GM15510 (cell line): Measurements from ENCODE around the gene HMX3.

Experiments used
- POLR2A ChIP-seq: IDR thresholded peaks from 3 replicates; pipeline ENCODE4 v1.6.1; 2011; ENCODE audit warnings: borderline replicate concordance; ENCODE audit not compliant: insufficient read length; ENCODE audit errors: extremely low read depth

HMX3 gene

DNA sequence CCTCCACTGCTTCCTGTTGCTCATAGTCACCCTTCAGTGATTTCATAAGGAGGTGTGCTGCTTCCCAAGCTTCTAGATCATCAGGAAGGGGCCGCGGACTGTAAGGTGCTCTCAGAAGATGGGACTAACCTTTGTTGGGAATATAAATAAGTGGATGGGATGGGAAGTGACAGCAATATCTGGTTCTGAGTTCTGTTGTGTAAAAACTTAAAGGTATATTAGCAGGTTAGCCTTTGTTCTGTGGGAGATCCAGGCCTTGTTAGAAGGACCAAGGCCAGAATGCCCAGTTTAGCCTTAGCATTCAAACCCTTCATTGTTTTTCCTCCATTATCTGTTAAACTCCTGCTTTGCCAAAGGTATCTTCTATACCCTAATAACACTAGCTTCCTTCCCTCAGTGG lies 30.8 kb downstream of the HMX3 start:
- no peak for TF ChIP-seq POLR2A

DNA sequence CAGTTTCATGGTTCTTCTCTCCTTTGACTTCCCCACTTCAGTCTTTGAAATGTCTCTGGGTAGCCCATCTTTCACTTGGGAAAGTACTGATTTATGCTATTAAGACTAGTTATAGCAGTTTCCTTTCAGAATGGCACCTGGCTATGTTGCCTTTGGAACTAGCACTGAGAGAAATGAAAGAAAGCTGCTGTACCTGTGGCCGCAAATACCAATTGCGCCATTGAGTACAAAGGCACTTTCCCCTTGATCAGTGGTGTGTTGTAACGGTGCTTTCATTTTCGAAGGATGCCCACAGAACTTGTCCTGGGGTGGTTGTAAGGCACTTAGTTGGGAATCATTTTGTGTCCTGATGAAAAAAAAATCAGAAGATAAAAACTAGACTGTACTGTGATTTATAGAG lies 35.2 kb downstream of the HMX3 start:
- no peak for TF ChIP-seq POLR2A

DNA sequence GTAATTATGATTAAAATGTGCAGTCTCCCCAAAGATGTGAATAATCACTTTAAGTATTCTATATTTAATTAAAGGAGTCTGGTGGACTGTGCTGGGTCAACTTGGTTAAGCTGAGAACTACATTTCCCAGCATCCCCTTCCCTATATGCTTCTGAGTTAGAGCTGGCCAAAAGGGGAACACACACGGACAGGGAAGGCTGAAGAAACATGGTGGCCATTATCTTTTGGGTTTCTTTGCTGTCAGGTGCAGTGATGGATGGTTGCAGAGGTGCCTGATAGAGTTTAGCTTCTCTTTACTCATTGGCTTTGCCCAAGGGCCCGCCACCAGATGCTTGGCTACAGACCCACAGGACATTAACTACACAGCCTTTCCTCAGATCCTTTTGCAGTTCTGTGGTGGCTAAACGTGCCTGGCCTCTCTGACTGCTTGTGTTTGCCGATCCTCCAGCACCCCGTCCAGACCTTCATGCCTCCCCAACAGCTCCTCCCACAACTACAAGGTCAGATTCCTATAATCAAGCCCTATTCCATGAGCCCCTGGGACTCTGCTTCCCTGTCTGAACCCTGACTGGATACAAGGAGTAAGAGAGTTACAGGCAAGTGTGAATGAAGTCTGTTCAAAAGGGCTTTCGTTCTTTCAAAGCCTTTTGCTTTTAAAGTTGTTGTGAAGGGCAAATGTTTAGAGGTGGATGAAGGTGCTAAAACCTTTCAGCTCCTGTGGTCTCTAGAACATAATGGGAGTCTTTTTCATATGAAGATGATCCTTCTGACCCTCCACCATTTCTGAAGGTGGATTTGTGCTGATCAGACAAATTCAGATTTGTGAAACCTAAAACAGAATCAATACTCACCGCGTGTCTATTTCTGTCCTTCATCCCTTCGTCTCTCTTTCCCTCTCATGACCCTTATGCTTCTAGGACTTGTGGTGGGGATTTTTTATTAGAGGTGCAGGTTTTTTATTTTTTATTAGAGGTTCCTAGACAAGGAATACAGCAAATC lies 39.9 kb downstream of the HMX3 start:
- TF ChIP-seq POLR2A: no peak

DNA sequence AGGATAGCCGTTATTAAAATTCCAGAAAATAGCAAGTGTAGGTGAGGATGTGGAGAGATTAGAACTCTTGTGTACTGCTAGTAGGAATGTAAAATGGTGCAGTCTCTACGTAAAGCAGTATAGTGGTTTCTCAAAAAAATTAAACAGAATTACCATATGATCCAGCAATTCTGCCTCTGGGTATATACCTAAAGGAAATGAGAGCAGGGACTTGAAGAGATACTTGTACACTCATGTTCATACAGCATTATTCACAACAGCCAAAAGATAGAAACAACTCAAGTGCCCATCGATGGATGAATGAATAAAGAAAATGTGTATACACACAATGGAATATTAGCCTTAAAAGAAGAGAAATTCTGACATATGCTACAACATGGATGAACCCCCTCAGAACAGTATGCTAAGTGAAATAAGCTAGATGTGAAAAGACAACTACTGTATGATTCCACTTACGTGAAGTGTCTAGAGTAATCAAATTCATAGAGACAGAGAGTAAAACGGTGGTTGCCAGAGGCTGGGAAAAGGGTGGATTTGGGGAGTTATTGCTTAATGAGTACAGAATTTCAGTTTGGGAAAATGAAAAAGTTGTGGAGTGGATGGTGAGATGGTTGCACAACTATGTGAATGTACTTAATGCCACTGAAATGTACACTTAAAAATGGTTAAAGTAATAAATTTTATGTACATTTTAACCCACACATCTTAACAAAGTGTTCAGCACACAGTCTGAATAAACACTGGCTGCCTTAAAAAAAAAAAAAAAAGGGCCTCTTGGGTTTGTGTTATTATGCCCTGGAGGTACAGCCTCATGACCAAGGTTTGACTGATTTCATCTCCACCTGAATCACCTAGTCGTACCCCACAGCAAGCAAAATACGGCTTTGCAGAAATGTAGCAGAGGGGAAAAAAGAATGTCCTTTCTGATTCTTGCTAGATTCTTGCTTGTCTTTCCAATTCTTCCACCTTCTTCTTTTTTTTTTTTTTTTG lies 44.6 kb downstream of the HMX3 start:
- TF ChIP-seq POLR2A: no peak

DNA sequence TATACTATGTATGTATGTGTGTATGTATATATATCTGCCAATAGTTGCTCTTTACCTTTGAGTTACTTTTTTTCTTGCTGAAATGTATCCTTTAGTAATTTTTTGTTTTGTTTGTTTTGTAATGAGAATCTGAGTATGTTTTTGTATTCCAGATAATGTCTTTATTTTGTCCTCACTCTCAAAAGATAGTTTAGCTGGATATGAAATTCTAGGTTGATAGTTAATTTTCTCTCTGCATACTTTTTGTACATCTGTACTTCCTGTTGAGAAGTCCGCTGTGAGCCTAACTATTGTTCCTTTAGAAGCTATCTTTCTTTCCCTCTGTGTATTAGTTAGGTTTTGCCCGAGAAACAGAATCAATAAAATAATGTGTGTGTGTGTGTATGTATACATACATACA lies 48.0 kb downstream of the HMX3 start:
- no peak for TF ChIP-seq POLR2A

DNA sequence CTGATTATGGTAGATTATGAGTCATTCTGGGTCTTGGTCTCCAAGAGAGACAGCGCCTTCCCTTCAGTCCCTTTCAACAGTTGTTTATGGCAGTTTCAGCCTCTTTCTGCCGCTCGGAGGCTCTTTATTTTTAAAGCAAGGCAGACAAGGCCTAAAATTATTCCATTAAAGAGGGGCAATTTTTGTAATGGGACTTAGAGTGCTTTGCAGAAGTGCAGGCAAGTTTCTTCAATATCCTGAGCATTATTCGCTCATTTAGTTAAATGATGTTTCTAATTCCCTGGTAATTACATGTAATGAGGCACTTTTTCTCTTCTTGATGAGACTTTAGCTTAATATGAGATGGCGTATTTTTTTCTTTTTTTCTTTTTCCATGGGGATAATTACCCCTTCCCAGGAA lies 52.0 kb downstream of the HMX3 start:
- no peak for TF ChIP-seq POLR2A
